GM12878 (cell line): ENCODE results near the gene WDR89. TPM values are rescaled to one million over a fixed set of nuclear protein-coding genes. Genes with fewer than 3 reads are reported as not detected.
A peak's percentile ranks its signal among the peaks of the same experiment; 100 is the strongest.

Source experiments
- BCLAF1 ChIP-seq: fragments of 450-650 bp; IDR thresholded peaks from 2 replicates; pipeline ENCODE4 v1.6.1; 2017; ENCODE audit warnings: antibody characterized with exemption, mild to moderate bottlenecking, moderate library complexity
- CBFB ChIP-seq: IDR thresholded peaks from 2 replicates; pipeline ENCODE4 v1.6.1; 2016; ENCODE audit warnings: antibody characterized with exemption, low read depth
- CBX3 ChIP-seq: fragments of 200-600 bp; sonication (generic); IDR thresholded peaks from 2 replicates; pipeline ENCODE4 v1.6.1; 2016; ENCODE audit warnings: low read depth, borderline replicate concordance
- CEBPB ChIP-seq, 2 experiments: fragments of 150-350 bp in 1 of 2; IDR thresholded peaks; 2 replicates each; pipeline ENCODE4 v1.6.1; 2012 to 2014; ENCODE audit warnings: low read depth in 2 of 2, low read length in 2 of 2, borderline replicate concordance in 1 of 2, inconsistent platforms in 1 of 2
- EP300 ChIP-seq, 2 experiments: fragments of 150-350 bp in 1 of 2; IDR thresholded peaks; 2 replicates each; pipeline ENCODE4 v1.6.1; 2011 to 2012; ENCODE audit warnings: low read depth in 2 of 2, low read length in 2 of 2, borderline replicate concordance in 1 of 2, improper control_type of control experiment in 1 of 2, inconsistent platforms in 1 of 2; ENCODE audit not compliant: control insufficient read depth in 1 of 2
- EZH2 ChIP-seq: IDR thresholded peaks from 2 replicates; pipeline ENCODE4 v1.6.1; 2012; ENCODE audit warnings: low read depth, mild to moderate bottlenecking, control low read depth, inconsistent platforms, low read length, borderline replicate concordance; ENCODE audit not compliant: control insufficient read depth
- FOXM1 ChIP-seq: IDR thresholded peaks from 2 replicates; pipeline ENCODE4 v1.6.1; 2012; ENCODE audit warnings: low read depth, mild to moderate bottlenecking, inconsistent platforms, low read length, moderate library complexity
- IRF3 ChIP-seq: fragments of 450-650 bp; IDR thresholded peaks from 2 replicates; pipeline ENCODE4 v1.6.1; 2014; ENCODE audit warnings: mild to moderate bottlenecking
- JUNB ChIP-seq: IDR thresholded peaks from 2 replicates; pipeline ENCODE4 v1.6.1; 2016; ENCODE audit warnings: antibody characterized with exemption, mild to moderate bottlenecking
- MLLT1 ChIP-seq: fragments of 450-650 bp; IDR thresholded peaks from 2 replicates; pipeline ENCODE4 v1.6.1; 2016; ENCODE audit warnings: mild to moderate bottlenecking
- MTA2 ChIP-seq: fragments of 450-650 bp; IDR thresholded peaks from 2 replicates; pipeline ENCODE4 v1.6.1; 2016; ENCODE audit warnings: low read depth, mild to moderate bottlenecking, moderate library complexity
- MTA3 ChIP-seq: IDR thresholded peaks from 2 replicates; pipeline ENCODE4 v1.6.1; 2012; ENCODE audit warnings: low read length, inconsistent platforms, borderline replicate concordance
- NR2C2 ChIP-seq: IDR thresholded peaks from 2 replicates; pipeline ENCODE4 v1.6.1; 2011; ENCODE audit warnings: borderline replicate concordance, low read depth; ENCODE audit not compliant: control insufficient read depth, insufficient read length
- NRF1 ChIP-seq: conservative IDR thresholded peaks from 2 replicates; pipeline ENCODE4 v1.6.1; 2011; ENCODE audit warnings: mild to moderate bottlenecking, low read depth, low read length, improper control_type of control experiment
- POLR2AphosphoS2 ChIP-seq: IDR thresholded peaks from 2 replicates; pipeline ENCODE4 v1.6.1; 2011; ENCODE audit warnings: low read depth, mild to moderate bottlenecking, low read length, improper control_type of control experiment, moderate library complexity
- POU2F2 ChIP-seq: IDR thresholded peaks from 3 replicates; pipeline ENCODE4 v1.6.1; 2011; ENCODE audit warnings: low read depth, mild to moderate bottlenecking, low read length, borderline replicate concordance
- ZBTB11 ChIP-seq: fragments of 450-650 bp; formaldehyde crosslinking; IDR thresholded peaks from 2 replicates; pipeline ENCODE4 v1.5.0; 2022; ENCODE audit warnings: mild to moderate bottlenecking, missing genetic modification characterization
- ZNF384 ChIP-seq: IDR thresholded peaks from 2 replicates; pipeline ENCODE4 v1.6.1; 2012; ENCODE audit warnings: low read depth, mild to moderate bottlenecking, low read length, improper control_type of control experiment, borderline replicate concordance
- ZSCAN29 ChIP-seq: fragments of 450-650 bp; IDR thresholded peaks from 2 replicates; pipeline ENCODE4 v1.6.1; 2017; ENCODE audit warnings: mild to moderate bottlenecking, moderate library complexity
- polyA plus RNA-seq, 11 experiments: library from polyadenylated mRNA; depleted of rRNA in 4 of 11; unstranded in 6 of 11; stranded (reverse) in 5 of 11; fragments of >200 nt; fragmentation: Nextera tagmentation in 4 of 11; fragmentation: Illumina TruSeq in 1 of 11; extraction: Ambion mirVana in 4 of 11; extraction: Trizol in 1 of 11; gene quantifications; 1 replicate in 1 of 11; 2 replicates in 10 of 11; pipeline versions ENCODE4 v1.2.1 to v1.2.3, GENCODE V29; 2011 to 2016; ENCODE audit warnings: inconsistent platforms in 2 of 11, missing spikeins in 2 of 11, low read depth in 1 of 11
- total RNA-seq, 4 experiments: library from RNA; depleted of rRNA in 3 of 4; stranded (reverse); fragments of >200 nt in 3 of 4; fragmentation: Illumina TruSeq in 1 of 4; extraction: Trizol in 1 of 4; gene quantifications; 2 replicates each; pipeline versions ENCODE4 v1.2.1 to v1.2.3, GENCODE V29; 2013 to 2021

The WDR89 gene
- total and polyA plus RNA-seq, 10 of the 15 experiments (the other 5 are each of a cell fraction or from before 2014, with no cell fraction given), result 11.8 to 25.7 (median 17.5) TPM

- TF ChIP-seq EP300 (IDR thresholded peaks at IDR 0.05; ENCODE audit: borderline replicate concordance in 1 of 2, control insufficient read depth in 1 of 2, low read depth in 2 of 2, low read length in 2 of 2) (peak; percentile 34 to 56; a peak in 2 of 4 replicates), NR2C2 (no peak), MTA3 (no peak; the same call in 1 of the 2 replicates), IRF3 (peak; percentile 61; the same call in 1 of the 2 replicates), BCLAF1 (no peak), CBFB (peak; percentile 57; the same call in 1 of the 2 replicates), ZSCAN29 (no peak), POLR2AphosphoS2 (peak; percentile 78), CEBPB (IDR thresholded peaks at IDR 0.05; ENCODE audit: borderline replicate concordance in 1 of 2, low read depth in 2 of 2, low read length in 2 of 2) (no peak), EZH2 (no peak), JUNB (peak; percentile 17; the same call in 1 of the 2 replicates), ZNF384 (no peak), ZBTB11 (CRISPR knock-in tag) (no peak), MTA2 (peak; percentile 66; the same call in 1 of the 2 replicates), MLLT1 (no peak; the same call in none of the 2 replicates), NRF1 (no peak), POU2F2 (peak; percentile 84), FOXM1 (peak; percentile 67), CBX3 (no peak)
These were observed at the start of gene WDR89 (continued) for GRCh38 chr14:63641473-63642228.
